Measurements from ENCODE around the gene KRT15. TPM values are rescaled to one million over a fixed set of nuclear protein-coding genes. Genes with fewer than 3 reads are reported as not detected.

Gene KRT15
- 10 to 100 TPM; 10.5 to 57.9 (median 19.2) TPM for total RNA-seq

GRCh38 chr17:41518789-41519449 is at the start of gene KRT15:
Gene KRT15, minus strand, starts transcription at chr17:41518890. Its CDS starts 63 bp downstream, at chr17:41518827.
- Histone ChIP-seq H3K4me3 (no peak within 1 kb of the TSS), H3K27ac (peak within 1 kb of the TSS in 2 of 4 donors; percentile 21 to 24), H3K36me3 (no peaks in the 10 kb centered on the region), H3K27me3 (no peaks in the 10 kb centered on the region), H3K9me3 (no peaks in the 10 kb centered on the region), H3K4me1 (peaks cover 5 to 43% (median 17%) of the 10 kb centered on the region in 4 donors)
- 60 to 65% methylated on average over 7 to 8 of the region's 8 CpGs for WGBS, 2 donors
- no peak for TF ChIP-seq EP300 (IDR thresholded peaks at IDR 0.05)
- TF ChIP-seq POLR2A (IDR thresholded peaks at IDR 0.05), result no peak
- TF ChIP-seq, protein P1, sequence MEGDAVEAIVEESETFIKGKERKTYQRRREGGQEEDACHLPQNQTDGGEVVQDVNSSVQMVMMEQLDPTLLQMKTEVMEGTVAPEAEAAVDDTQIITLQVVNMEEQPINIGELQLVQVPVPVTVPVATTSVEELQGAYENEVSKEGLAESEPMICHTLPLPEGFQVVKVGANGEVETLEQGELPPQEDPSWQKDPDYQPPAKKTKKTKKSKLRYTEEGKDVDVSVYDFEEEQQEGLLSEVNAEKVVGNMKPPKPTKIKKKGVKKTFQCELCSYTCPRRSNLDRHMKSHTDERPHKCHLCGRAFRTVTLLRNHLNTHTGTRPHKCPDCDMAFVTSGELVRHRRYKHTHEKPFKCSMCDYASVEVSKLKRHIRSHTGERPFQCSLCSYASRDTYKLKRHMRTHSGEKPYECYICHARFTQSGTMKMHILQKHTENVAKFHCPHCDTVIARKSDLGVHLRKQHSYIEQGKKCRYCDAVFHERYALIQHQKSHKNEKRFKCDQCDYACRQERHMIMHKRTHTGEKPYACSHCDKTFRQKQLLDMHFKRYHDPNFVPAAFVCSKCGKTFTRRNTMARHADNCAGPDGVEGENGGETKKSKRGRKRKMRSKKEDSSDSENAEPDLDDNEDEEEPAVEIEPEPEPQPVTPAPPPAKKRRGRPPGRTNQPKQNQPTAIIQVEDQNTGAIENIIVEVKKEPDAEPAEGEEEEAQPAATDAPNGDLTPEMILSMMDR (IDR thresholded peaks at IDR 0.05), result no peak
- TF ChIP-seq POLR2AphosphoS5 (IDR thresholded peaks at IDR 0.05), result no peak
- DNase-seq (no peak), ATAC-seq (ENCODE audit: low FRiP score in 2 of 2) (no peak)

DNA sequence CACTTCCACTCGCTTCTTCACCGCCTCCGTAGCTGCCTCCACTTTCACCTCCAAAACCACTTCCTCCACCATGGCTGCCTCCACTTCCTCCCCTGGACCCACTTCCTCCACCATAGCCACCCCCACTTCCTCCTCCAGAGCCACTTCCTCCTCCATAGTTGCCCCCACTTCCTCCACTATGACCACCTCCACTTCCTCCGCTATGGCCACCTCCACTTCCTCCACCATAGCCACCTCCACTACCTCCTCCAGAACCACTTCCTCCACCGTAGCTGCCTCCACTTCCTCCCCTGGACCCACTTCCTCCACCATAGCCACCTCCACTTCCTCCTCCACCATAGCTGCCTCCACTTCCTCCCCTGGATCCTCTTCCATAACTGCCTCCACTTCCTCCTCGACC is 48.6 kb upstream of the KRT15 start:
- H3K4me3 ChIP-seq, result no peak overlapping the region
- 60 to 68% methylated on average over 6 of the region's 6 CpGs for WGBS, 2 donors
- DNase-seq, result no peak

GRCh38 chr17:41565338-41565737 is 46.6 kb upstream of the KRT15 start:
- Histone ChIP-seq H3K27me3 (no peaks in the 10 kb centered on the region), H3K4me1 (no peaks in the 10 kb centered on the region), H3K9me3 (peaks cover 0 to 7% (median 0%) of the 10 kb centered on the region in 4 donors), H3K27ac (no peak overlapping the region), H3K4me3 (no peak overlapping the region), H3K36me3 (no peaks in the 10 kb centered on the region)
- no peak for DNase-seq
- no peak for ATAC-seq (ENCODE audit: low FRiP score in 2 of 2)
- TF ChIP-seq POLR2AphosphoS5 (IDR thresholded peaks at IDR 0.05) (no peak), POLR2A (IDR thresholded peaks at IDR 0.05) (no peak), EP300 (IDR thresholded peaks at IDR 0.05) (no peak)
- TF ChIP-seq, protein P1 (IDR thresholded peaks at IDR 0.05), result no peak

More for the DNA sequence above, 48.6 kb upstream of the KRT15 start:
- Histone ChIP-seq H3K4me1 (no peaks in the 10 kb centered on the region), H3K27ac (no peak overlapping the region), H3K36me3 (no peaks in the 10 kb centered on the region), H3K27me3 (no peaks in the 10 kb centered on the region), H3K9me3 (peaks cover 0 to 7% (median 0%) of the 10 kb centered on the region in 4 donors)
- no peak for ATAC-seq (ENCODE audit: low FRiP score in 2 of 2)
- TF ChIP-seq, protein P1 (IDR thresholded peaks at IDR 0.05), result no peak
- TF ChIP-seq POLR2AphosphoS5 (IDR thresholded peaks at IDR 0.05), result no peak
- TF ChIP-seq POLR2A (IDR thresholded peaks at IDR 0.05), result no peak
- TF ChIP-seq EP300 (IDR thresholded peaks at IDR 0.05), result no peak

- no peak for DNase-seq
- H3K36me3 ChIP-seq, result no peaks in the 10 kb centered on the region
- H3K9me3 ChIP-seq, result peaks cover 0 to 7% (median 0%) of the 10 kb centered on the region in 4 donors
- H3K27ac ChIP-seq, result no peak overlapping the region
- H3K4me3 ChIP-seq, result no peak overlapping the region
- no peaks in the 10 kb centered on the region for H3K4me1 ChIP-seq
- no peak for TF ChIP-seq EP300 (IDR thresholded peaks at IDR 0.05)
- no peak for TF ChIP-seq POLR2AphosphoS5 (IDR thresholded peaks at IDR 0.05)
- no peak for TF ChIP-seq POLR2A (IDR thresholded peaks at IDR 0.05)
- TF ChIP-seq, protein P1 (IDR thresholded peaks at IDR 0.05), result no peak
- ATAC-seq (ENCODE audit: low FRiP score in 2 of 2), result no peak
- 21 to 40% methylated on average over 3 of the region's 3 CpGs for WGBS, 2 donors
- H3K27me3 ChIP-seq, result no peaks in the 10 kb centered on the region
Observed at GRCh38 chr17:41563607-41564170, 45.0 kb upstream of the KRT15 start.

All from upper lobe of left lung (tissue), 6 donors.